ENCODE measurements around the gene SRSF4.

GRCh38 chr1:29128739-29129138 is 53.0 kb downstream of the SRSF4 start:
- no peak for TF ChIP-seq CTCF (IDR thresholded peaks at IDR 0.05)
- TF ChIP-seq POLR2A (IDR thresholded peaks at IDR 0.05), result no peak
- TF ChIP-seq EP300 (IDR thresholded peaks at IDR 0.05), result no peak

Measured in ovary (tissue), 3 donors.